Erythroblast (primary cell): ENCODE results near the gene IMP4.
A peak's percentile ranks its signal among the peaks of the same experiment; 100 is the strongest.
"Not testable (repeated sequence)": the region's sequence is repeated elsewhere in the genome, so short reads cannot be mapped to it uniquely, and the experiment has no call there.

Source experiments
- DNase-seq, 2 experiments: peaks; one replicate each; lab custom pipeline; 2025; lab: John Stamatoyannopoulos, UW
- GATA1 ChIP-seq: IDR thresholded peaks from 2 replicates; pipeline ENCODE4 v1.6.1; 2011; ENCODE audit warnings: low read depth, mild to moderate bottlenecking, control low read depth, low read length, moderate library complexity
- POLR2A ChIP-seq: IDR thresholded peaks from 2 replicates; pipeline ENCODE4 v1.6.1; 2011; ENCODE audit warnings: mild to moderate bottlenecking, low read length

Gene IMP4

DNA sequence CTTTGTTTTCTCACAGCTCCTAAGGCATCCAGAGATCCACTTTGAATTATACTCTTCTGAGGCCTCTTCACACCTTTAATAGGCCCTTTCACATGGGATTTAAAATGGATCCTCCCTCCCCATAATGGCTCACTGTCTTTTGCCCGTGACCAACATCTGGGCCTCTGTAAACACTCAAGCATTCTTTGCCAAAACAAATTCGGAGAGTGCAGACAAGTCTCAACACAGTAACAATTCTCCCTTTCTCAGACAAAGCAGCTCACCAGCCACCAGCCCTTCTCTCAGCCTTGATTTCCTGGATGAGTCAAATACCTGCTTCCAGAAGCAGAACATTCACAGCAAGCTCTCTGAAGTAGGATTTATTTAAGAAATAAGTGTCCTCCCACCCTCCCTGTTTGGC lies 14.0 kb upstream of the IMP4 start:
- no peak for TF ChIP-seq GATA1
- no peak for TF ChIP-seq POLR2A
- no peak for DNase-seq

DNA sequence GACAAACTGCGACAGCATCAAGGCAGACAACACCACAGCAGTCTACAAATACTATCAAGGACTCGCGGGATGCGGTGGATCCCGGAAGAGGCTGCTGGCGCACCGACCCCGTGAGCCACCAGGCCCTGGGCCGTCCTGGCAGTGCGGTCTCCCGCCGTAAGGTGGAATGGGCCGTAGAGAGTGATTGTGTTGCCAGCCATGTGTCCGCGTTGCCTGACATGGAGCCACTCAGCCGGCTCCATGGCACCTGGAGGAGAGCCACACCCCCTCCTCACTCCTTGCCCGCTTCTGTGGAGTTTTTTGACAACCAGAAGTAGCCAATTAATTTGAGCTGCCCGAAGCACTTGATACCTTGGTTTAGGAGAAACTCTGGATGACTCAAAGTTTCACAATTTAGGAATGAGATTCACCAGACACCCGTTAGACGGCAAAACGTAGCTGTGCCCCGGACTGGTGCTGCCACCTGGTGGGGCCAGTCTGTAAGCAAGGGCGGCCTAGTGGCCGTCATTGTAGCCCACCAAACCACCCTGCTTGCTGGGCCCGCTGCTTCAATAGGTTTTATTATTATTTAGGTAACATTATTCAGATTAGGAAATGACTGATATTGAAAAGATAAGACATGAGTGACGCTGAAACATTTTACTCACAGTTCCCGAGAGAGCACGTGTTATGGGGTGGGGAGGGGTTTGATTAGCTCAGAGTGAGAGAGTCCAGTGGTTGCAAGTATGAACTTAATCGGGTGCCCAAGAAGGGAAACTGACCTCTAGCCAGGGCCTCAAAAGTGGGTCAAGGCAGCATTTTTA lies 10.2 kb upstream of the IMP4 start:
- TF ChIP-seq POLR2A (no peak), GATA1 (no peak)

DNA sequence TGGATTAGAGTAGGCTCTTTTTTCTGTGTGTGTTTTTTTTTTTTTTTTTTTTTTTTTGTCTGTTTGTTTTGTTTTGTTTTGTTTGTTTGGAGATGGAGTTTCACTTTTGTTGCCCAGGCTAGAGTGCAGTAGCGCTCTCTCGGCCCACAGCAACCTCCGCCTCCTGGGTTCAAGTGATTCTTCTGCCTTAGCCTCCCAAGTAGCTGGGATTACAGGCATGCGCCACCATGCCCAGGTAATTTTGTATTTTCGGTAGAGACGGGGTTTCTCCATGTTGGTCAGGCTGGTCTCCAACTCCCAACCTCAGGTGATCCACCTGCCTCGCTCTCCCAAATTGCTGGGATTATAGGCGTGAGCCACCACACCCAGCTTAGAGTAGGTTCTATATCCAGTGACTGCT lies 9.4 kb upstream of the IMP4 start:
- DNase-seq = not testable (repeated sequence)

More for the DNA sequence above, 10.2 kb upstream of the IMP4 start:
- peak; percentile 67 to 81 for DNase-seq

GRCh38 chr2:130334026-130334425 lies 8.7 kb upstream of the IMP4 start:
- TF ChIP-seq GATA1 = no peak
- no peak for TF ChIP-seq POLR2A
- no peak for DNase-seq

GRCh38 chr2:130335226-130335625 lies 7.5 kb upstream of the IMP4 start:
- no peak for TF ChIP-seq POLR2A
- TF ChIP-seq GATA1 = no peak
- no peak for DNase-seq

DNA sequence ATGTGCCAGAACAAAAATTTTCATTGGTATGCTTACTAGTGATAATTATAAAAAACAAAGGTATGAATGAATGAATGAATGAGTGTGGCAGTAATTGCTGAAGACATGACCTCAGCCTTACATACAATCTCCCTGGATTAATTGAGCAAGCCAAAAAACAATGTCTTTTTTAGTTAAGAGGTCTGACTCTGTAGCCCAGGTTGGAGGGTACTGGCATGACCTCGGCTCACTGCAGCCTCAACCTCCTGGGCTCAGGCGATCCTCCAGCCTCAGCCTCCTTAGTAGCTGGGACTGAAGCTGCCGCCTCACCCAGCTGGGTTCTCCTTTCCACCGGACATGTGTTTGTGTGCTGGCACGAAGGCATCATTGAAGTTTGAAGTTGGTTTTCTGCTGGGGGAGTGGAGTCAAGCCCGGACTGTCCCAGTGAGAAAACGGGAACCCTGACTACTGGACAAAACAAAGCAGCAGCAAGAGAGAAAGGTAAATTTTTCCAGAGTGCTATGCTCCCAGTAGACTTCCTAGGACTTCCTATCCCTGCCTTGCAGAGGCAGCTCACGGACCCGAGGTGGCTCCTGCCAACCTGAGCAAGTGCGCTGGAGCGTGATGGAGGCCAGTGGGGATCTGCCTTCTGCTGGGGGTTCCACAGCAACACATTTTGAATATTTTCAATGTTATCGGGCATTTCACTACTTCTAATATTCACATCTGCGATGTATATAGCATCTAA lies 6.4 kb upstream of the IMP4 start:
- no peak for TF ChIP-seq POLR2A
- no peak for TF ChIP-seq GATA1
- DNase-seq = no peak

DNA sequence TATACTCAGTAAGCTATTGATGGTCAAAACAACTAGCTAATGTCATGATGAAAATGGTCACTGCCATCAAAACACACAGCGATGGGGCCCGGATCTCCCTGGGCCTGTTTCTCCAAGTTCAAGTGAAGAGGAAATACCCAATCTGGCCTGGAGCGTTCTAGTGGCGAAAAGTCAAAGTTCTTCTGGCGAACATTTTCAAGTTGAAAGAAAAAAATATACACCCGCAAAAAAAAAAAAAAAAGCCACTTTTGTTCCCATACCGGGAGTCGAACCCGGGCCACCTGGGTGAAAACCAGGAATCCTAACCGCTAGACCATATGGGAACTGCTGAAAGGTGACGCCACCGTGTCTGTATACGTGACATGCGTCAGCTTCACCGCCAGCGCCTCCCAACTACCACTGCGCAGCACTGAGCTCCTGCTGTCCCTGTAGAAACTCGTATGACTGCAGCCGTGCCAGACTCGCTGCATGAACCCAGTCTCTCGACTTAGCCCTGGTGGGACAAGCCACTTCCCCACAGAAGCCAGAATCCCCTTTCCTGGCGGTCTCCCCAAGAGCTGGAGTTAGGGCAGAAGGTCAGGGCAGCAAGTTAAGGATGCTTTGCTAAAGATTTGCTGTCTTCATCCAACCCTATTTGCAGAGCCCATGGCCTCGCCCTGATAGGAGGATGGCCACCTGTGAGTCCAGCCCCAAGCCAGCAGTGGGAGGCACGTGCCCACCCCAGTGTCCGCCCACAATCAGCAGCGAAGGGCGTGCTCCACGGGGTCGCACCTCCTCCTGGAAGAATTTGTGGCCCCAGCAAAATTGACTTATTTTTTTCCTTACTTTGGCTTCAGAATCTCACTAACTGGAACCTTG lies 5.6 kb upstream of the IMP4 start:
- TF ChIP-seq GATA1 (no peak), POLR2A (no peak)
- DNase-seq = peak; percentile 85 to 93

DNA sequence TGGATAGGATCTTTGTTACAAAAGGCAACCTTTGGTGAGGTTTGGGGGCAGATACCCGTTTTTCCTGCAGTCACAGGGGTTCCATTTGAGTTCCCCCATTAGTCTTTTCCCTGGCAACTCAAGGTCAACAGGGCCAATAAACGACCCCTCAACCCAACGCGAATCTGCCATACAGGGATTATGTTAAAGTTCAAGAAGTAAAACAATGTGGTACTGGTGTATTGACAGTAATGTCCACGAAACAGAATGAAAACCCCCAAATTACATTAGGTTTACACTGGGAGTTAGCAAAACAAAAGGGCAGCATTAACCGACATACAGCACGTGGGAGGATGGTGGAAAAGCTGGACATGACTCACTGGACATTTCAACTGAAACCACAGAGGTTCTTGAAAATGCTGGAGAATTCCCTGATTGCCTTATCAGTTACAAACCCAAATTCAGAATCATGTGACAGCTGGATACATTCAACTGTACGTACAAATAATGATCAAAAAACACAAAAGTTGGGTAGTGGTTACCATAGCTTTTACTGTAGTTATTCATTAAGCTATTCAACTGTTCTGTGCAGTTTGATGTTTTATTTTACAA lies 4.9 kb upstream of the IMP4 start:
- TF ChIP-seq POLR2A (no peak), GATA1 (no peak)
- DNase-seq = no peak

DNA sequence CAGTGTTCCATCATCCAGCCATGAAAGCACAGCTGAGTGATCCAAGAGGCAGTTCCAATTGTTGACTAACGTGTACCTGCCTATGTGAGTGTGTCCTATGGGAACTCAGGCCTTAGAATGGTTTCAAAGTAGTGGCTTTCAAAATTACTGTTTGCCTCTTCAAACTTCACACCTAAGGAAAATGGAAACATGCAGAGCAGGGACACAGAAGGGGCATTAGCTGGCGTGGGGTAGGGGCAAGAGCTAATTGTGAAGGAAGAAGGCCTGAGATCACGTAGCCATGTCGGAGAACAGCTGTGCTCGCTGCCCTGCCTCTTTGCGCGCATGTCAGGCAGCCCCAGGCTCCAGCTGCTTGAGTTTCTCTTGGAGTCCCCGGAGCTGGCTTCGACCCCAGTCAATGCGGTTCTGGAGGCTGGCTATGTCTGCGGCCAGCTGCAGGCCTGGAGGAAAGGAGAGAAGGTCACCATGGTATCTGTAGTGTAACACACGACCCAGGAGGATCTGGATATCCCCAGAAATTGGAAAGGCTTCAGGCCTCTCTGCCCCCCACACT lies 3.8 kb upstream of the IMP4 start:
- no peak for DNase-seq
- TF ChIP-seq GATA1 = no peak
- TF ChIP-seq POLR2A = no peak

GRCh38 chr2:130339885-130340745 lies 2.6 kb upstream of the IMP4 start:
- TF ChIP-seq GATA1 (no peak), POLR2A (no peak)
- DNase-seq = peak in 1 of 2 experiments; percentile 27

DNA sequence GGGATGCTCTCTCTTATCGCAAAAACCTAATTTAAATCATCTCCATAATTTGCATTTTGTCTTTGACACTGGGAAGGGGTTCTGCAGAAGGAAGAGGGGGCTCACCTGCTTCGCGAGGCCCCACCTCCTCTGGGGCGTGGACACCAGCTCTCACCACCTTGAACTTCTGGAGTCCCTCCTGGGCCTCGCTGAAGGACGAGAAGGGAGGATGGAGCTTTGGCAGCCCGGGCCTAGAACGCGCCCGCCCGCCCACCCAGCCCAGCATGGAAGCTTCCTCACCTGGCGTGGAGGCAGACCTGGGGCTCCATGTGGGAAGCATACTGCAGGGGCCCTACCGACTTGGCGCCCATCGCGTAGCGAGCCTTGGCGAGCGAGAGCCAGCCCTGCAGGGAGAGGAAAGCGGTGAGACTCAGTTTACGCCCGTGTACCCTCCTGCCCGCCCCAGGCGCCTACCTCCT lies 1.1 kb upstream of the IMP4 start:
- DNase-seq = peak; percentile 42 to 44
- no peak for TF ChIP-seq POLR2A
- no peak for TF ChIP-seq GATA1

DNA sequence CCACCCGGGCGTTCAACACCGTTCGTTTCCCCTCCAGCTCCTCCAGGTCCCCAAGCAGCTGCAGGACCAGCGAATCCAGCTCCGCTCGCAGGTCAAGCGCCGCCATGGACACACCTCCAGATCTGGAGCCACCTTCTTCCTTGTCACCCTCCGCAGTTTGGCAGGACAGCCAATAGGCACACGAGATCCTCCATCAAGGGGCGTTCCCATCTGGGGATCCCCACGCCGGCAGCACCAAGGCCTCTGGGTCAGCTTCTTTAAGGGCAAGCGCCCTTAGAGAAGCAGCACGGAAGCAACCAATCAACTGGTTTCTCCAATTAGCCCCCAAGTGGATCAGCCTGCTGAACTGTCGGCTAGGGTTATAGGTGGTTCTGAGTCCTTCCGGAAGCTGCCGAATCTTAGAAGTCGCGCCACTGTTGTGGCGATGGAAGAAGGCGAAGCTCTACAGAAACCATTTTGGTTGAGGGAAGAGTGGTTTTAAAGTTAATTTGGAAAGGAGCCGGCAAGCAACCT lies 621 bp upstream of the IMP4 start:
- TF ChIP-seq POLR2A (peak; percentile 81), GATA1 (no peak)
- DNase-seq = peak; percentile 93 to 94
